NCI-H1436 treated with DMSO at 0.1 percent for 48 hours (cell line): ENCODE data around the gene TMEM18.

ENCODE experiments used
- DNase-seq: peaks from one replicate; lab custom pipeline; 2025; lab: John Stamatoyannopoulos, UW

TMEM18 gene

GRCh38 chr2:651951-652373 is 25.2 kb downstream of the TMEM18 start:
- DNase-seq = no peak

DNA sequence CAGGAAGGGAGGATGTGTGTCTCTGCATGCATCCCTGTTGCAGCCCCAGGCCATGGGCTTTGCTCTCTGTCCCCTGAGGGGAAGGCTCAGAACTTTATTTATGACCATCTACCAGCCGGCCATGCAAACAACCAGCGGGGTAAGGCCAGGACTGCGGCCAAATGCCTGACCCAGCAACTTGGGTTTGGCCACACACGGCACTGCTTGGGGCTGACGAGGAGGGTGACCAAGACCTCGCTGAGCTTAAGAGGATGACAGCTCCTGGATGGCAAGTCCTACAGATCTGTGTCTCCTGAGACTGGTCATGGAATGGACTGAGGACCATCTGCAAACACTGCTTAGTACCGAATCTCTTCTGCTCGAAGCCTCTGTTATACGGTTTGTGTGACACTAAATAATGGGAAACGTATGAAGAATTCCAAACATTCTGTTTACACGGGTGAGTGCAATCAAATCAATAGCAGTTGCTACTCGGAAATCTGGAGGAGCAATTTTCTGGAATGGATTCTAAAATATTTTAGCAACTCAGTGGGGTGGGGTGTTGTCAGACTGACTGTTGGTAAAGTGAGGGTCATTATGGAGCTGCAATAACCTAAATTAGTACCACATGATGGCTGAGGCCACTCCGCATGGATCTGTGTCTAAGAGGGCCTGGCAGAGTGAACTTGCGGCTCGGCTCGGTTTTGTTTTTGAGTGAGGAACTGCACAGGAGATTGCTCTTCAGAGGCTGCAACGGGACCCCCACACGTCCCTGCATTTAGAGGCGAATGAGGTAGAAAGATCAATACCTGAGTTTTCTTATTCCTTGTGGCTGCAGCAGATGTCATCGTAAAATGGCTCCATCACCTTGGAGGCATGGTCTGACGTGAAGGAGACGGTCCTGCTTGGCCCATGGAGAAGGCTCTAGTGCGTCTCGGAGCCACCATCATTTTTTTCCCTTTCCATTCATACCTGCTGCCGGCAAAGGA is 26.6 kb downstream of the TMEM18 start:
- no peak for DNase-seq

DNA sequence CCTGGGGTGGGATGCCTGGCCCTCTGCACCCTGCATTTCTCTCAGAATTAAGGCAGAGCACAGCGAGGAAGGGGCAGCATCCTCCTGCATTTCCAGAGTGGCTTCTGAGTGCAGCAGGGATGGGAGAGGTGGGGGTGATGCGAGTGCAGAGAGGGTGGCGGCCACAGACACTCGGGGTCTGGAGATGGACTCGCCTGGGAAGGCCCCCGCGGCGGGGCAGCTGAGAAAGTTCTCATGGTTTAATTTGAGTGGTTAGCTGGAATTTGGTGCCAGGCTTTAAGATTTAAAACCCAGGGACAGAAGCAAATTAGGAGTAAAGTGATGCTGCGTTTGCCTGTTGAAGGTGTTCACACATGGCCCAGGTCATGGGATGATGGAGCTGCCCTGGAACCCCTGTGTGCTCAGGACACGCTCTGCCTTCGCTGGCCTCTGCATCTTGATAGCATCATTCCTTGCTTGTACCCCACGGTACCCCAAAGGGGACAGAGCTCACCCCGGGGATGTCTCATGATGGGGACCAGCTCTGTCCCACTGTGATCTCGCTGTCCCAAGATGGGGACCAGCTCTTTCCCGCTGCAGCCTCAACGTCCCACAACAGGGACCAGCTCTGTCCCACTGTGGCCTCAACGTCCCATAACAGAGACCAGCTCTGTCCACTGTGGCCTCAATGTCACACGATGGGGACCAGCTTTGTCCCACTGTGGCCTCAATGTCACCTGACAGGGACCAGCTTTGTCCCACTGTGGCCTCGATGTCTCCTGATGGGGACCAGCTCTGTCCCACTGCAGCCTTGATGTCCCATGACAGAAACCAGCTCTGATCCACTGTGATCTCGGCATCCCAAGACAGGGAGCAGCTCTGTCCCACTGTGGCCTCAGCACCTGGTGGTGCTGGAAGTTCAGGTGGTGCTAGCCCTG is 27.5 kb downstream of the TMEM18 start:
- no peak for DNase-seq

- no peak for DNase-seq
These were observed 28.5 kb downstream of the TMEM18 start for GRCh38 chr2:648476-649424.

DNA sequence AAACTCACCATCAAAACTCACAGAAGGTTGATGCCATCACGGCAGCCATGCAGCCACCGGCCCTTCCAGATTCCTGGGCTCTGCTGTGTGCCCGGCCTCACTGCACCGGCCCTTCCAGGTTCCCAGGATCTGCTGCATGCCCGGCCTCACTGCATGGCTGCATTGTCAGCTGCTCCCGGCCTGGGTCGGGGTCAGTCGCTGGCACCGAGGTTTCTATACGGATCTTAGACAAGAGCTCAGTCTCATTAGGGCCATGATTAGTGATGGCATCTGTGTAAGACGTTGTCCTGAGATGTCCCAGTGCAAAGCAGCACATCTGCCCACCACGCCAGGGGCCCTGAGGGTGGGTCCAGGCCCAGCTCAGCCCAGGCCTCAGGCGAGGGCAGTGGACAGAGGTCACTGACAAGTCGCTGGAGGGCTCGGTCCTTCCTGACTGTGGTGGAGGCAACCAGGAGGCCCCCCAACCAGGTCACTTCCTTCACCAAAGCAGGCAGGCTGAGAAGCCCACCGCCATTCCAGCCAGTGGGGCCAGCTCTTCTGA is 29.4 kb downstream of the TMEM18 start:
- no peak for DNase-seq

DNA sequence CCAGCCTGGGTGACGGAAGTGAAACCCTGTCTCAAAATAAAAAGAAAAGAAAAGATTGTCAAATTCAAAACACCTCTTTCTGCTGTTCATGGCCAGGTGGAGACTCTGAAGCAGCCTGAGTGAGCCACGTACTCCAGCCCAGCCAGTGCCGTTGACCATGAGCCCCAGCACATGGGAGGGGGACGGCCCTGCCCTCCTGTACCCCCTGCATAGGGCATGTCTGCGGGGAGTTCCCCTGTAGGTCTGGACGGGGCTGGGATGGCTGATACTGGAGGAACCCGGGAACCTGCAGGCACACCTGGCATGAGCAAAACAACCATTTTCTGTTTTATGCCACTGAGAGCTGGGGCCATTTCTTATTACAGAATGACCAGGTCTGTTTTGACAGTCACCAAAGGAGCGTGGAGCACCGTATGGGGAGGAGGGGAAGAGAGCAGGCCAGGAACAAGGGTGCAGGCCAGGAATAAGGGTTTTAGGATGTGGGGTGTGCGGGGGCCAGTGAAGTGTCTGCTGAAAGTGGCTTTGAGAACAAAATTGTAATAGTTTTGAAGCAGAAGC is 30.1 kb downstream of the TMEM18 start:
- no peak for DNase-seq

DNA sequence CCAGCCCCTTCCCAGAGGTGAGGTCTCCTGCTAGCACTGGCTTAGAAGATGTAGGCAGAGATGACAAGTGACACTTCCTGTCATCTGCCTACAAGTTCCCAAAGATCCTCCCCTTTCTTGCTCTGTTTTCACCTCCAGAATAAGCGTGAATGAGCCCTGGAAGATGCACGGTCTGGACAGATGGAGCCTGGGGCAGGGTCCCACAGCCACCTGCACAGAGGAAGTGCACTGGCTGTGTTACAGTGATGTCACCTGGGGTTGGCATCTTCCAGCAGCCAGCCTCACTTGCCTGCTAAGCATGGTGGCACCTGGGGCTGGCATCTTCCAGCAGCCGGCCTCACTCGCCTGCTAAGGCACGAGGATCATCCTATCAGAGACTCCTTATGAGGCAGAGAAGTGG is 32.3 kb downstream of the TMEM18 start:
- no peak for DNase-seq

DNA sequence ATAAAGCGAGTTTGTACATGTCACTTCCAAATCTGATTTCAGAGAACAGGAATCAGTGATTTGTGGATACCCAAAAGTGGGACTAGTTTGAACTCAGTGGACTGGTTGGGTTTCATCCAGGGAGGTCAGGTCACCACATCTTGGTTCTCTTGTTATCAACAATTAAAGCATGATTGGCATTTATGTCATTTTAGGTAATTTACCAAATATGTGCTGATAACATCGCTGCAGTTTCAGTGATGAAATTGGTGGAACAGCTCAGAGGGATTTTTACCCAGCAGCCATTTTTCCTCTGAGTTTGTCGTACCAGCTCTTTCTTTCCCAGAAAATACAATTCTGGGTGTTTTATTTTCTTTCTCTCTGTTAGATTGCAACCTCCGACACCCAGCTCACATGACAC is 33.4 kb downstream of the TMEM18 start:
- DNase-seq = no peak

- DNase-seq = no peak
These were observed 33.9 kb downstream of the TMEM18 start for GRCh38 chr2:643334-643733.

DNA sequence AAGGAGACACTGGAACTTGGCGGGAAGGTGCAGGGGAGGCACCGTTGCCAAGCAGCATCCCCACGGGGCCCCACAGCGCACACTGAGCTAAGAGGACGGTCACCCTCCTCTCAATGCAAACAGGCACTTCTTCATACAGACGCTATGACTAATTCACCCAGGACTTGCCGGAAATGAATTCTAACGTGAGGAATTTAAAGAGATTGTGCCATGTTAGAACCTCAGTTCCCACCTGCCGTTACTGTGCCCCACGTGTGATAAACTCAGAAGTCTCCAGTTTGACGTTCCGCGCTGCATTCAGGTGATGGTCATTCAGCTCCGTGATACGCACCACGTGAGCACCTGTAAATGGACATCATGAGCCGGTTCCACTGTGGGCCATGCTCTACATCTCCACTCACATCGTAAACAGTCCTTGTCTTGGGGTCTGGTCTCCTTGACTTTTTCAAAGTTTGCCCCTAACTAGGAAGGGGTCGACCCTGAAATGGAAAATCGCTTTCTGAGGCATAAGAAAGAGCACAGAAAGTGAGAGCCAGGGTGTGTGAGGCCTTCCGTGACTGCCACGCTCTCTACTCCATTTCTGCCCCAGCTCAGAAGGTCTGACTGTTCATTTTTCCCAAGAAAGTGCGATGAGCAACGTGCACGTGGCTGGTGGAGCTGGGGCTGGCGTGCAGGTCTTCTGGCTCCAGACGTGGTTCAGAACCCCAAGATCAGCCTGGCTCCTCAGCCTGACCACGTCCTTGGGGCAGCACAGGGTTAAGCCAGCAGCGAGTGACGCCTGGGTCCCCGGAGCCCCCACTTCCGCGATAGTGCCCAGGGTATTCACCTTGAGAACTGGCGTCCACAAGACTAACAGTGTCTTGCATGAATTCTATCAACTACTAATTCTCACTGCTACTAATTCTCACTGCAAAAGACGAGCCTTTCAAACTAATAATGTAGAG is 35.1 kb downstream of the TMEM18 start:
- DNase-seq = no peak

DNA sequence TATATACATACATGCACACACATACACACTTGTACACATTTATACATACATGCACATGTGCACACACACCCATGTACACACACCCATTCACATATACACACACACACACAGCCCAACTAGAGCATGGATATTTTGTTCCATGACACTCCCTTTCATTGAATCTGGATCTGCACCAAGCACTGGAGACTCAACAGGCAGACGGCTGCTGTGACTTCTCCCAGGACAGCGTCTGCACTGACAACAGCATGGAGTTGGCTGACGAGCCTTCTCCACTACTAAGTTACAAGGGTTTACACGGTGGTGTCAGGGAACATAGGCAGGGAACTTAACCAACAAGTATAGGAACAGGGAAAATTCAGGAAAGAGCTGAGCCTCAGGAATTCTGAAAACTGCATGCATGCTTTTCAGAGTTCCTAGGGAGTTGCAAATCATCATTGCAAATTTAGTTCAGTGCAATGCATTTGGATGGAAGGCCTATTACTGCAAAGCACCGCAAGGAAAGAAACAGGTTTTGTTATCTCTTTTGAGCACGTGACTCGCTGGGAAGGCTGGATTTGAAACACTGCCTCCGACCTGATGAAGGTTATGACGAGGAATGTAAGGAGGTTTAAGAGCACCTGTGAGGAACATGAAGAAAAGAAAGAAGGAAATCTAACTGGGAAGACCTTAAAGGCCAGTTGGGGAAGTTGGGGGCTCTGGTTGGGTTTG is 35.9 kb downstream of the TMEM18 start:
- no peak for DNase-seq

GRCh38 chr2:639703-640102 is 37.5 kb downstream of the TMEM18 start:
- DNase-seq = no peak

GRCh38 chr2:637804-638203 is 39.4 kb downstream of the TMEM18 start:
- DNase-seq = no peak

DNA sequence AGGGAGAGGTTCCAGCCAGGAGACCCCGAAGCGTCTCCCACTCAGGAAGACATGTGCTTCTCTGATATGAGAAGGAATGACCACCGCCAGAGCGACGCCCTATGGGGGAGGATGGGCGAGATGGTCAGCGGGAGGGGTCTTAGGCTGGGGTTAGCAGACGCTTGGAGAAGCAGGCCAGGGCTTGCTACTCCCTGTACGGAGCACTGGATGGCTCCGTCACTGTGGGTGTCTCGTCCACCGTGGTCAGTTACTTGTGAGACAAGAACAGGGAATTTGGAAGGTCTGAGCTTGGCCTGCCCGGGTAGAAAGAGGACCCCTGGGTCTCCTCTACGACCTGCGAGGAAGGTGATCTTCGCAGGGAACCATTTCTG is 39.8 kb downstream of the TMEM18 start:
- DNase-seq = no peak

DNA sequence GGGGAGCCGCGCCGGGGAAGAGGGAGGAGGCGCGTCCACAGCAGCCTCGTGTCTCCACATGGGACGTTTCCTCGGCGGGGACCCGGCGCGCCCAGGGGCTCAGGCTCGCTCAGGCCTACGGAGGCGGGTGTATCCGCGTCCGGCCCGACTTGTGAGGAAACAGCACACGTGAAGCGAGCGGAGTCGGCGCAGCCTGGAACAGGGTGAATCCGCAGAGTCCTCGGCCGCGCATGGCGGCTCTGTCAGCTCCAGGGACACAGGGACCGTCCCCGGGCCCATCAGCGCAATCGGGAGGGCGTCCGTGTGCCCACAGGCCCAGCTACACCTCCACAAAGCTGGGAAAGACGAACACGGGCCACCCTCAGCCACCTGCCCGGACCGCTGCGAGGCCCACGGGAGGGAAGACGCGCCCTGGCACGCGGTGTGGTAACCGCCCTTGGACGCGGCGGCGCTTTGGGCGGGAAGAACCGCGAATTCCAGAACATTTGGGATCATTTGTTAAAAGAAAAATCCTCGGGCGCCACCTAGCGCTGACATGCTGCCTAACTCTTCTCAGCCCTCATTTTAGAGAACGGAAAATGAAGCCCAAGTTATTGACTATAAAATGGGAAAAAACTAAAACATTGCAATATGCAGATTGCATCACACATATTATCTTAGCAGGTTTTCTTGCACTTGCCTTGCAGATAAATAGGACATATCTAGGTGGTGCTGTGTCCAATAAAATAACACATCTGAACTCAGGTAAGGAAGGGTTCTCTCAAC is 40.4 kb downstream of the TMEM18 start:
- DNase-seq = no peak

DNA sequence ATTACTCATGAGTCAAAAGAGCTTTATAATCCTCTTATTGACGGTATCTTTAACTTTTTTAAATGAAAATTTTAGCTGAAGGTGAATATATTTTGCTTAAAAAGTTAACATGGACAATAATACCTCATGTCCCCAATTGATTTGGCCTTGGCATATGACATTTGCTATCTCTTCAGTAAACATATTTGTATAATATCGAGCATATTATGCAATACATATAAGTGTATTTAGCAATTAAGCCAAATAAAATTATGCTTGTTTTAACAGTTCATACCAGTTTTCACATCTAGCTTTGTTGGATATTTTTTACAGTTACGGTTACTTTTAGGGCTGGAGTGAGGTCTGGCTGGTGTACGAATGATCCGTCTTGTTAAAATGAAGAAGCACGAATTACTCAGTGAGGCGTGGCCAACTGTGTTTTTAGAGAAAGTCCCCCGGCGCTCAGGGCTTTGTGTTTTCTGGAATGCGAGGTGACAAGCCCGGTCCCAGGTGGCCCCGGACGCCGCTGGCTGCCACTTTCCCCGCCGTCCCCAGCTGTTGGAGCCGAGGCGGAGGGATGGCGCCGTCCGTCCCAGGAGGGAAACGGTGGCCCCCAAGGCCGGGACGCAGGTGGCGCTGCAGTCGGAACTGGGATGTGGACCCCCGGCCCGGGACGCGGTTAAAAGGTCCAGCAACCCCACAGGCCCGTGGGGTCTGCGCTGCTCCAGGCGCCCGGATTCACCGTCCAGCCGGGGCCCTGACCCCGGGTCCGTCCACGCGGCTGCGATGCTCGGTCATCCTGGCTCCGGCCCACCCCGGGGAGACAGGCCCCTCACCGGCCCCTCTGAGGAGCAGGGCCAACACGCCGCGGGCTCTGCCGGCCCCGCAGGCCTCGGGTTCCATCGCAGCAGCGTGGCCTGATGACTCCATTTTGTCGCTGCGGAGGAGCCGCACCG is 41.3 kb downstream of the TMEM18 start:
- DNase-seq = no peak

DNA sequence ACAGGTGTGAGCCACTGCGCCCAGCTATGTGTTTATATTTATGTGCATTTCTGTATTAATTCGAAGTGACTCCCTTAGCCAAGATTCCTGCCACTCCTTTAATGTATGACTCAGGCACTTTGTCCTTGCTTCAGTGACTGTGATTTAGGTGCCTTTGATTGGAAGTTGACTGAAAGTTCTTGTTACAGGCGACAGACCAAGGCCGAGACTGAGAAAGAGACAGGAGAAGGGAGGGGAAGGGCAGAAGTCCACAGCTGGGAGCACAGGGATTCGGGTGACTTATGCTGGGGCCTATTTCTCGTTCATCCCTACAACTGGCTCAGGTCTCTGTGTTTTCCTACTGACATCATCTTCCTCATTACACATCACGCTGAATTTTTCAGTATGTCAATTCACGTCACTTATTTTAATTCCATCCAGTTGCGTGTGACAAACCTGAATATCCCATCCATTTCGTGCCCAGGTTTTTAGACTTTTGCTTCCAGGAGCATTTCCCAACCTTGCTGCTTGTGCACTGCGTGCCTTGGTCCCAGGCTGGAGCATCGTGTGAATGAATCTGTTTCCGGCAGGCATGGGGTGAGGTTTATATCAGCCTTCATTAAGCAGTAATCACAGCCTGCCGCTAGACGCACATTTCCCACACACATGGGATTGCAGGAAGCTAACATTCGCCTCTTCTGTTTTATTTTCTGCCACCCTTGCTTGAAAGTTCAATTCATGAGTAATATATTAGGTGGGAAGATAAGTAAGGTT is 42.4 kb downstream of the TMEM18 start:
- no peak for DNase-seq
